ENCODE results near the gene EIF4G3.

The EIF4G3 gene

DNA sequence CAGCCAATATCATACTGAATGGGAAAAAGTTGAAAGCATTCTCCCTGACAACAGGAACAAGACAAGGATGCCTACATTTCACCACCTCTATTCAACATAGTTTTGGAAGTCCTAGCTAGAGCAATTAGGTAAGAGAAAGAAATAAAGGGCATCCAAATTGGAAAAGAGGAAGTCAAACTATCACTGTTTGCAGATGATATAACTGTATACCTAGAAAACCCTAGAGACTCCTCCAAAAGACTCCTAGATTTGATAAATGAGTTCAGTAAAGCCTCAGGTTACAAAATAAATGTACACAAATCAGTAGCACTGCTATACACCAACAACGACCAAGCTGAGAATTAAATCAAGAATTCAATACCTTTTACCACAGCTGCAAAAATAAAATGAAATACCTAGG is 218.3 kb downstream of the EIF4G3 start:
- Histone ChIP-seq H3K9me3 (ENCODE audit: control insufficient read depth in 1 of 2, low read length in 2 of 2) (no peaks in the 10 kb centered on the region), H3K27ac (ENCODE audit: low read length) (no peak overlapping the region), H3K4me1 (ENCODE audit: control insufficient read depth in 1 of 2, insufficient read depth in 2 of 2, low read length in 2 of 2) (no peaks in the 10 kb centered on the region), H3K36me3 (ENCODE audit: control insufficient read depth in 1 of 2, insufficient read depth in 2 of 2, low read length in 2 of 2) (peaks cover 0 to 11% of the 10 kb centered on the region in 2 donors), H3K4me3 (ENCODE audit: low read depth in 1 of 2, low read length in 2 of 2) (no peak overlapping the region), H3K27me3 (ENCODE audit: low read depth, low read length) (no peaks in the 10 kb centered on the region)

DNA sequence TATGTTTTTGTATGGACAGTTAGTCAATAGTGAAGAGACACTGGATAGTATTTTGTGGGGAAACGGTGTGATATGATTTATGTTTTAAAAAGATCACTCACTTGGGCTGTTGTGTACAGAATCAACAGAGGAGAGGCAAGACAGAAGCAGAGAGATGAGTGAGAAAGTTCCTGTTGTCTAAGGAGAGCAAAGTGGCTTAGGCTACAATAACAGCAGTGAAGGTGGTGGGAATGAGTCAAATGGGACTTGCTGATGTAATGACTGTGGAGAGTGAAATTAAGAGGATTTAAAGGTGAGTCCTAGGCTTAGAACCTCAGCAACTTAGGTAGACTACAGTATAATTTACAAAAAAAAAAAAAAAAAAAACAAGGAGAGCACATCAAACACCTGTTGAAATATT is 220.4 kb downstream of the EIF4G3 start:
- Histone ChIP-seq H3K36me3 (ENCODE audit: control insufficient read depth in 1 of 2, insufficient read depth in 2 of 2, low read length in 2 of 2) (peaks cover 0 to 11% of the 10 kb centered on the region in 2 donors), H3K4me3 (ENCODE audit: low read depth in 1 of 2, low read length in 2 of 2) (no peak overlapping the region), H3K4me1 (ENCODE audit: control insufficient read depth in 1 of 2, insufficient read depth in 2 of 2, low read length in 2 of 2) (no peaks in the 10 kb centered on the region), H3K27me3 (ENCODE audit: low read depth, low read length) (no peaks in the 10 kb centered on the region), H3K9me3 (ENCODE audit: control insufficient read depth in 1 of 2, low read length in 2 of 2) (no peaks in the 10 kb centered on the region), H3K27ac (ENCODE audit: low read length) (no peak overlapping the region)

DNA sequence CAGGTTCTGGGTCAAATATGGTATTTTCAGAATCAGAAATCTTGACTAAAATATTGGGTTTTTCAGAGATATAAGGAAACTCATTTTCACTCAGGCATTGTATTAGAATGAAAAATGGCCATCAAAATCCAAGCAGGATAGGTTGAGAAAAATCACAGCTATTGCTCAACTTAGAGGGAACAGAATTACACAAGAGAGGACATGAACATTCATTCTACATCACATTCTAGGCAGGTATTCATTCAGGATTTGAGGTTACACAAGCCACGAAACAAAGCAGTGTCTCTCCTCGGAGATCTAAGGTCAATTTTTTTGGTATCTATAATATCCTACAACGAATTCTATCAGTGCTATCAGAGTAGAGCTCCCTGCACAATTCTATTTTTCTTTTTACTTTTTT is 226.0 kb downstream of the EIF4G3 start:
- Histone ChIP-seq H3K27me3 (ENCODE audit: low read depth, low read length) (no peaks in the 10 kb centered on the region), H3K36me3 (ENCODE audit: control insufficient read depth in 1 of 2, insufficient read depth in 2 of 2, low read length in 2 of 2) (peaks cover 4 to 8% of the 10 kb centered on the region in 2 donors), H3K27ac (ENCODE audit: low read length) (no peak overlapping the region), H3K4me1 (ENCODE audit: control insufficient read depth in 1 of 2, insufficient read depth in 2 of 2, low read length in 2 of 2) (no peaks in the 10 kb centered on the region), H3K4me3 (ENCODE audit: low read depth in 1 of 2, low read length in 2 of 2) (no peak overlapping the region), H3K9me3 (ENCODE audit: control insufficient read depth in 1 of 2, low read length in 2 of 2) (no peaks in the 10 kb centered on the region)

DNA sequence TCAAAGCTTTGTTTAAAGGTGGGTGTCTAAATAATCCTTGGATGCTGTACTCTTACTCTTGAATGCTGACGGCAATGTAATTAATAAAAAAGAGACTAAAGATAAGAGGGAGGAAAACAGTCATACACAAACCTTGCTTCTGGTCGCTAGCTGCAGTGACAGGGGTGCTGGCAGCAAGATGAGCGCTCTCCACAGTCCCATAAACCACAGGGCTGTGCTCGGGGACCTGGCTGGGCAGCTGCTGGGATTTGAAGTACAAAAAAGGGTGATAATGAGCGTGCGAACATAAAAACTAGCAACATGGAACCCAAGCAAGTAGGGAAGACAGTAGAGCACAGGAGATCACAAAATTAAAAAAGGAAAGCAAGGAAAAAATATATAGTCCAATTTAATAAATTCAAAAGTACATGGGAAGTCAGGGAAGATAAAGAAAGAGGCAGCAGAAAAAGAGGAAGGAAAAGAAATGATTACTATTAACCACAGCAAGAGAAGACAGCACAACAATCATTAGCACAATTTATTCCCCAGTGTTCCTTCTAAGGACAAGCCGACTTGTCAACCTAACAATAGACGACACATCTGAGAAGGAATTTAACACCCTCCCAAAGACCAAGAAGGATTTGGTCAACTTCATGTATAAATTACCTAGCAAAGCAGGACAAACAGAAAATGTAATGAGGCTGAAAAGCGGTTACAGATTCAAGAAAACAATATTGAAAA is 226.7 kb downstream of the EIF4G3 start:
- H3K4me3 ChIP-seq (ENCODE audit: low read depth in 1 of 2, low read length in 2 of 2) = no peak overlapping the region
- H3K4me1 ChIP-seq (ENCODE audit: control insufficient read depth in 1 of 2, insufficient read depth in 2 of 2, low read length in 2 of 2) = no peaks in the 10 kb centered on the region
- H3K27ac ChIP-seq (ENCODE audit: low read length) = no peak overlapping the region
- no peaks in the 10 kb centered on the region for H3K9me3 ChIP-seq (ENCODE audit: control insufficient read depth in 1 of 2, low read length in 2 of 2)
- no peaks in the 10 kb centered on the region for H3K27me3 ChIP-seq (ENCODE audit: low read depth, low read length)
- peaks cover 0 to 8% of the 10 kb centered on the region in 2 donors for H3K36me3 ChIP-seq (ENCODE audit: control insufficient read depth in 1 of 2, insufficient read depth in 2 of 2, low read length in 2 of 2)

DNA sequence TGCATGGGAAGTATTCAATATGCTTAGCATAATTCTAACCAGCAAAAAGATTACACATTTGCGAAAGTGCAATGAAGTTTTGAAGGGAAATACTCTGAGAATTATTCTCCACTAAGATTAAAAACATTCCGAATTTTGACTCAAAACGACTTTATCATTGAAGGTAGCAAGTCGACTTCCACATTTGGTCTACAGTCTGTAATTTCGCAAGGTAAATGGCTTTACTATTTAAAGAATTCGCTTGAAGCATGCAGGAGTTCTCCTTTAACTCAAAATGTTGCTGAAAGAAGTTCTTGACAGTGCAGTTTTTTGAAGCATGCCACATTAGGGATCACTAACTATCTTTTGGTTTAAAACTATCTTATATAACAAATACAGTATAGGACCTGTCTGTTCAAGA is 228.6 kb downstream of the EIF4G3 start:
- no peaks in the 10 kb centered on the region for H3K9me3 ChIP-seq (ENCODE audit: control insufficient read depth in 1 of 2, low read length in 2 of 2)
- no peaks in the 10 kb centered on the region for H3K27me3 ChIP-seq (ENCODE audit: low read depth, low read length)
- peaks cover 0 to 8% of the 10 kb centered on the region in 2 donors for H3K36me3 ChIP-seq (ENCODE audit: control insufficient read depth in 1 of 2, insufficient read depth in 2 of 2, low read length in 2 of 2)
- no peak overlapping the region for H3K27ac ChIP-seq (ENCODE audit: low read length)
- no peaks in the 10 kb centered on the region for H3K4me1 ChIP-seq (ENCODE audit: control insufficient read depth in 1 of 2, insufficient read depth in 2 of 2, low read length in 2 of 2)
- H3K4me3 ChIP-seq (ENCODE audit: low read depth in 1 of 2, low read length in 2 of 2) = no peak overlapping the region

DNA sequence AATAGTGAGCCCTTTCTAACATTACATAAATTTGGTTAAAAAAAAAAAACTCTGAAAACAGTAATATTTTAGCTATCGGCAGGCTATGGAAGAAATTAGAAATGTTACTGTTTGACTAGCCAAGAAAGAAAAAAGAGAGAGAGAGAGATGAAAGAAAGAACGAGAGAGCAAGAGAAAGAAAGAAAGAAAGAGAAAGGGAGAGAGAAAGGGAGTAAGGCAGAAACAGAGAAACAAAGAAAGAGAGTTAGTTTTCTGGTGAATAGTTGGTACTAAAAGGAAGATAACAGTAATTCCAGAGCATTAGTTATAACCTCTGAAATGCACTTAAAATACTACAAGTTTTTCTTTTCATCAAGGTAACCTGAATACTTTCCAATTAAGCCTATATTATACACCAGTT is 229.3 kb downstream of the EIF4G3 start:
- Histone ChIP-seq H3K9me3 (ENCODE audit: control insufficient read depth in 1 of 2, low read length in 2 of 2) (no peaks in the 10 kb centered on the region), H3K27ac (ENCODE audit: low read length) (no peak overlapping the region), H3K4me1 (ENCODE audit: control insufficient read depth in 1 of 2, insufficient read depth in 2 of 2, low read length in 2 of 2) (no peaks in the 10 kb centered on the region), H3K4me3 (ENCODE audit: low read depth in 1 of 2, low read length in 2 of 2) (no peak overlapping the region), H3K36me3 (ENCODE audit: control insufficient read depth in 1 of 2, insufficient read depth in 2 of 2, low read length in 2 of 2) (peaks cover 0 to 8% of the 10 kb centered on the region in 2 donors), H3K27me3 (ENCODE audit: low read depth, low read length) (no peaks in the 10 kb centered on the region)

DNA sequence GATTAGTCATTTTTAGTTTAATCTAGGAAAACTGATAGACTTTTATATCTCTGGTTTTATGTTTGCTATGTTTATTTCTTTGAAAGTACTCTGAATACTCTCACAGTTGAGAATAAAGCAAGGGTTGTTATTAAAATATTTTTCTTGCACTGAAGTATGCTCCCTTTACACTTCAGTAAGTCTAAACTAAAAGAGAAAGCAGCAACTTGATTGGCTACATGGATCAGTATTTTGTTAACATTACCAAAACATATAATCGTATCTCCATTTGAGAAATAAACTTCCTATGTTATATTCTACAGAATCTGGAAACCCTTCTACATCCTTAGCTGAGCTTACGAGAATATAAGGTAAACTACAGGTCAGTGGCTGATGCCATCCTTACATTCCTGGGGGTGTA is 240.1 kb downstream of the EIF4G3 start:
- Histone ChIP-seq H3K4me1 (ENCODE audit: control insufficient read depth in 1 of 2, insufficient read depth in 2 of 2, low read length in 2 of 2) (peaks cover 0 to 7% of the 10 kb centered on the region in 2 donors), H3K36me3 (ENCODE audit: control insufficient read depth in 1 of 2, insufficient read depth in 2 of 2, low read length in 2 of 2) (peaks cover 8 to 27% of the 10 kb centered on the region in 2 donors), H3K27me3 (ENCODE audit: low read depth, low read length) (no peaks in the 10 kb centered on the region), H3K9me3 (ENCODE audit: control insufficient read depth in 1 of 2, low read length in 2 of 2) (no peaks in the 10 kb centered on the region), H3K27ac (ENCODE audit: low read length) (no peak overlapping the region), H3K4me3 (ENCODE audit: low read depth in 1 of 2, low read length in 2 of 2) (peak overlapping the region; percentile 23 to 37)

DNA sequence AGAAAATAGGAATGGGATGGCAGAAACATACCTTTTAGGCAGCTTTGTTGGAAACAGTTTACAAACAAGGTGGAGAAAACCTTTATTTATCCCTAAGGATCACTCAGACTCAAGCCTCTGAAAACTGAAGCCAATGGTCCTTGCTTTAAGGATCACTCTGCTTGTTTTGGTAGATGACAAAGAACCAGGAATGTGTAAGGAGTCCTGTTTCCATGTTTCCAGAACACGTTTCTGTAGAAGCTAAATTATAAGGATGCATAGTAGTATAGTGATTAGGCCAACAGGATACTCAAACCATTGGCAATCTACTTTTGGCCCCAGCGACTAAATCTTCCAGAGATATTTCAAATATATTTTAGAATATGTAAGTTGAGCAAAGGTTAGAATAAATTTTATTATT is 240.5 kb downstream of the EIF4G3 start:
- Histone ChIP-seq H3K9me3 (ENCODE audit: control insufficient read depth in 1 of 2, low read length in 2 of 2) (no peaks in the 10 kb centered on the region), H3K27me3 (ENCODE audit: low read depth, low read length) (no peaks in the 10 kb centered on the region), H3K4me3 (ENCODE audit: low read depth in 1 of 2, low read length in 2 of 2) (no peak overlapping the region), H3K27ac (ENCODE audit: low read length) (no peak overlapping the region), H3K4me1 (ENCODE audit: control insufficient read depth in 1 of 2, insufficient read depth in 2 of 2, low read length in 2 of 2) (peaks cover 0 to 7% of the 10 kb centered on the region in 2 donors), H3K36me3 (ENCODE audit: control insufficient read depth in 1 of 2, insufficient read depth in 2 of 2, low read length in 2 of 2) (peaks cover 4 to 25% of the 10 kb centered on the region in 2 donors)

DNA sequence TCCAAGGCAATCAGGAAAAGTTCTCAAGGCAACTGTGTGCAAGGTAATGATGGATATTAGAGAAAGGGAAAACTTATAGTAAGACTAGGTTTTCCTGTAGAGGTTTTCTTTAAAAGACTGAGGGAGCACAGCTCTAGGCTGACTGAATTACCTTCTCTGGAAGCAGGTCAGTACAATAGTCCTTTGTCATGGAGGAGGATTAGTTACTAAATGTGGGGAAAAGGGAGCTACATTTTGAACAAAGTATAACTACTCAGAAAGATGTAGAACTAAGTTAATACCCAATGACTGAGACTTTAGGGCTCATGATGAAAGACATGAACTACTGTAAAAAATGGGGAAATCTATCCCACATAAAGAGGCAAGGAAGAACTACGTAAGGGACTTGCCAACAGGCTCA is 241.0 kb downstream of the EIF4G3 start:
- Histone ChIP-seq H3K27ac (ENCODE audit: low read length) (no peak overlapping the region), H3K36me3 (ENCODE audit: control insufficient read depth in 1 of 2, insufficient read depth in 2 of 2, low read length in 2 of 2) (peaks cover 0 to 23% of the 10 kb centered on the region in 2 donors), H3K27me3 (ENCODE audit: low read depth, low read length) (no peaks in the 10 kb centered on the region), H3K9me3 (ENCODE audit: control insufficient read depth in 1 of 2, low read length in 2 of 2) (no peaks in the 10 kb centered on the region), H3K4me3 (ENCODE audit: low read depth in 1 of 2, low read length in 2 of 2) (no peak overlapping the region), H3K4me1 (ENCODE audit: control insufficient read depth in 1 of 2, insufficient read depth in 2 of 2, low read length in 2 of 2) (peaks cover 0 to 7% of the 10 kb centered on the region in 2 donors)

DNA sequence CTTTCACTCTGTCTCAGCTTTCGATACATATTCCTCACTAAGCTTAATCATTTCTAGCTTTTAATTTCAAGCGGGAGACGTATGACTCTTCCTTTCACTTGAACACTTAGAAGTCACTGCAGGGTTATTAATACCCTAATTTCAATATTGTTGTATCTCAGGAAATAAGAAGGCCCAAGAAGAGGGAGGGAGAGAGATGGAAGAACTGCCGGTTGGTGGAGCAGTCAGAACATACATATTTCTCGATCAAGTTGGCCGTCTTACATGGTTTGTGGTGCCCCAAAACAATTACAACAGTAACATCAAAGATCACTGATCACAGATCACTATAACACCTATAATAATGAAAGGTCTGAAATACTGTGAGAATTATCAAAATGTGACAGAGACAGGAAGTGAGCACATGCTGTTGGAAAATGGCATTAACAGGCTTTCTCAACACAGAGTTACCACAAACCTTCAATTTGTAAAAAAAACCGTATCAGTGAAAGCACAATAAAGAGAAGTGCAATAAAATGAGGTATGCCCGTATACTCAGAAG is 244.2 kb downstream of the EIF4G3 start:
- H3K9me3 ChIP-seq (ENCODE audit: control insufficient read depth in 1 of 2, low read length in 2 of 2) = no peaks in the 10 kb centered on the region
- no peak overlapping the region for H3K4me3 ChIP-seq (ENCODE audit: low read depth in 1 of 2, low read length in 2 of 2)
- H3K4me1 ChIP-seq (ENCODE audit: control insufficient read depth in 1 of 2, insufficient read depth in 2 of 2, low read length in 2 of 2) = peaks cover 0 to 7% of the 10 kb centered on the region in 2 donors
- peaks cover 3 to 15% of the 10 kb centered on the region in 2 donors for H3K36me3 ChIP-seq (ENCODE audit: control insufficient read depth in 1 of 2, insufficient read depth in 2 of 2, low read length in 2 of 2)
- H3K27me3 ChIP-seq (ENCODE audit: low read depth, low read length) = no peaks in the 10 kb centered on the region
- H3K27ac ChIP-seq (ENCODE audit: low read length) = no peak overlapping the region

DNA sequence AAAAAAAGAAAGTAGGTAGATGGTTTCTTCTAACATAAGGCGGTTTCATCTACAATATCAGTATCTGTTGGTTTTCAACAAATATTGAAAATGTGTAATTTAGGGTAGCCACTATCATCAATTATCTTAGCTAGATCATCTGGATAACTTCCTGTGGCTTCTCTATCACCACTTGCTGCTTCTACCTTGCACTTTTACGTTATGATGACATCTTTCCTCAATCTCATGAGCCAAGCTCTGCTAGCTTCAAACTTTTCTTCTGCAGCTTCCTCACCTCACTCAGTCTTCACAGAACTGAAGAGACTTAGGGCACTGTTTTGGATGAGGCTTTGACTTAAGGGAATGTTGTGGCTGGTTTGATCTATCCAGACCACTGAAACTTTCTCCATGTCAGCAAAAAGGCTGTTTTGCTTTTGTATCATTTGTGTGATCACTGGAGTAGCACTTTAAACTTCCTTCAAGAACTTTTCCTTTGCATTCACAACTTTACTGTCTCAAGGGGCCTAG is 244.7 kb downstream of the EIF4G3 start:
- no peak overlapping the region for H3K27ac ChIP-seq (ENCODE audit: low read length)
- no peaks in the 10 kb centered on the region for H3K9me3 ChIP-seq (ENCODE audit: control insufficient read depth in 1 of 2, low read length in 2 of 2)
- H3K4me1 ChIP-seq (ENCODE audit: control insufficient read depth in 1 of 2, insufficient read depth in 2 of 2, low read length in 2 of 2) = peaks cover 0 to 5% of the 10 kb centered on the region in 2 donors
- no peaks in the 10 kb centered on the region for H3K27me3 ChIP-seq (ENCODE audit: low read depth, low read length)
- peaks cover 3 to 15% of the 10 kb centered on the region in 2 donors for H3K36me3 ChIP-seq (ENCODE audit: control insufficient read depth in 1 of 2, insufficient read depth in 2 of 2, low read length in 2 of 2)
- no peak overlapping the region for H3K4me3 ChIP-seq (ENCODE audit: low read depth in 1 of 2, low read length in 2 of 2)

All from muscle layer of duodenum (tissue), 2 donors.